HG03175 (cell line): Measurements from ENCODE around the gene BRD1.

Experiments used
- ATAC-seq: cut with Tn5 transposase; IDR thresholded peaks from one replicate; pipeline ENCODE4 v1.9.1; 2021; ENCODE audit warnings: mild to moderate bottlenecking, moderate library complexity; ENCODE audit not compliant: unreplicated experiment

BRD1 gene

DNA sequence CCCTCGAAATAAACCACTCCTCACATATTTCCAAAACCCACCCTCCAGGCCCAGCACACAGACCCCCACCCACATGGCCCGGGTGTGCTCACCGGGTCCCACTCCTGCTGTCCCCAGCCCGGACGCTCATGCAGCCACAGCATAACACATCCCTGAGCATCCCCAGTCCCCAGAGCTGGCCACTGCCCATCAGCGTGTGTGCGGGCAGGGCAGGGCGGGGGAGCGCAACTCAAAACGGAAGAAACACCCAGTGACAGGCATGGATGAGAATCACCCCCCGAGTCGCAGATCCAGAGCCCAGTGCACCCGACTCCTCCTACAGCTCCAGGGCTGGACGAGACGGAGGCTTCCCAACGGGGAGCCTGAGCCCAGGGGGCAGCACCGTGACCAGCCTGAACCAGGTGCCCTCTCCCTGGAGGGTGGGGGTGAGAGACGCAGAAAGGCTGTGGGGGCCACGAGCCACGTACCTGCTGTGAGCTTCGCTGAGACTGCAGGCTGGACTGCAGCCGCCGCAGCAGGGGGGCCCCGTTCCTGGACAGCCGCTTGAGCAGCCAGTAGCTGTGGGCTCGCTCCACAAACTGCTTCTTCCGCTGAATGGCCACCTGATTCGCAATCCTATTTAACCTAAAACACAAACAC, 23.8 kb downstream of the BRD1 start:
- ATAC-seq = no peak

DNA sequence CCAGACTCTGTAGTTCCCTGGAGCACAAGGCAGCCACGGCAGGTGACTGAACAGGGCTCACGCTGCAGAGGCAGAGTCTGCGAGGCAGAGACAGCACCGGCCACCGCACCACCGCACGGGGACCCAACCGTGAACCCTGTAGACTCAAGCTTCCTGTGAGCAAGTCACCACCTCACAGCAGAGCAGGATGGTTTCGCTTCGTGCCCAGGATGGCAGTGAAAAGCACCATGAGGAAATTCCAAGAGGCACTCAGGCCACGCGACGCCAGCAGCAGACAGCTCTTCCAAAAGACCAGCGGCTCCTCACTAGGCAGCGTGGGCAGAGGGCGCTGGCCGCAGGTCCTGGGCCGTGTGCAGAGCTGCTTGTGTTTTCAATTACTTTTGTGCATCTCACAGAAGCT, 24.5 kb downstream of the BRD1 start:
- ATAC-seq = no peak

DNA sequence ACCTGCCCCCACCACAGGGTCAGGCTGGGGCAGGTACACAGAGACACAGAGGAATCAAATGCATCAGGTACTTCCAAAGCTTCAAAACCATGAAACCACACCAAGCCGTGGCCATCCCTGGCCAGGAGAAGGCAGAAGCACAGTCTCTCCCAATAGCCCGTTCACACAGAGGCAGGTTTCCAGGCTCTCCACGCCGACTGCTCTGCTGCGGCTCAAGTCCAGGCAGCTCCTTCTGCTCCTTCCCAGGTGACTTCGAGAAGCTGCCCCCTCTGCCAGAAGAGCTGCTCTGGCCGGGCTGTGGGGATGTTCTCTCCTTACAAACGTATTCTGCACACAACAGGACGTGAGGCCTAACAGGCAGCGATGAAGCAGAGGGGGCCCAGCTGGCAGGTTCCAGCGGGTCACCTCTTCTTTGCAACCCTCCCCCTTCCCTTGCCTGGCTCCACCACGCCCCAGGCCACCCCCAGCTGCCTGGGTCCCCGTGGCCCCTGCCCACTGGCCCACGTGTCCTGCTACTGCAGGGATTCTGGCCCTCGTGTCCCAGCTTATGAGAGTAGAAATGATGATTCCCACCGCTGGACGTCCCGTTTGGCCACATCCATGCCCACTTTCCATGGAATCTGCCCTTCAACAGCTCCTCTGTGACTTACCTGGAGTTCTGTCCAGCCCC, 26.1 kb downstream of the BRD1 start:
- ATAC-seq = no peak

- no peak for ATAC-seq
Observed at GRCh38 chr22:49800408-49801238, 27.1 kb downstream of the BRD1 start.

DNA sequence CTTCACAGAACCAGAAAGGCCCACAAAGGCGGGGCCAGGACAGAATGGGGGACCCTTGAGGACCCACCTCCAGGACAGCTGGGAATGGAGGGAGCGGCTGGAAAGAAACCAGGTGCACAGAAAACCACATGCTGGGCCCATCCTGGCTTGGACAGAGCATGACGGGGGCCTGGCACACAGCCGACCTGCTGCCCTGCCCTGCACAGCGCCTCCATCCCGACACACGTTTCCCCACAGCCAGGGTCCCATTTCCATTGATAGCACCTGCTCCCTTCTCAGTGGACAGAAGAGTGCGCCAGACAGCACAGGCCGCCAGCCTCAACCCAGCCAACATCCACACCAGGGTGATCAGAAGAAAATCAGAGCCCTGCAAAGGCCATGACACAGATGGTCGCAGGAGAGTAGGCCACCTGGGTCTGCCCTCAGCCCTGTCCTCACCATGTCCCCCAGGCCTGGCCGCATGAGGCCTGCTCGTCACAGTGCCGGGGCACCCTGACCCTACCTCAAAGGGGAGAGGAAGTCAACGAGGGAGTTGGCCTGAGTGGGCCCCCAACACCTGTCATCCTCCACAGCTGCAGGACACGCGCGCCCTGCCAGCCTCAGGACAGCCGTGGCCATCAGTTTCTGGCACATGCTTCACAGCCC, 28.1 kb downstream of the BRD1 start:
- no peak for ATAC-seq

- no peak for ATAC-seq
Observed at GRCh38 chr22:49798486-49799151, 29.1 kb downstream of the BRD1 start.

DNA sequence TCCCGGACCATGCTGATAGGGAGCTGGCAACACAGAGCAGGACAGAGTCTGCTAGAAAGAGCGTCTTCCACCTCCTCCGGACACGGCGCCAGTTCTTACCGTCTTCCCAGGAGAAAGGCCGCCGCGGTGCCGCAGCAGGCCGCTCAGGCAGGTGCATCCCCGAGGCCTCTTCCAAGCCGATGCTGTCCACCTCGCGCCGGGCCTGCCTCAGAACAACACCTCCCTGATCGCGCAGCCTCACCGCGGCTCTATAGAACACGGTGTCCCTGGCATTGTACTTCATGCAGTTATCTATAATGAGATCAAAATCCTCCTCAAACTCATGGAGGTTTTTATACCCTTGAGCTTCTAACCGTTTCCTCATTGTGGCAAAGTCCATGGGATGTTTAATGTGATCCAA, 30.0 kb downstream of the BRD1 start:
- ATAC-seq = no peak

DNA sequence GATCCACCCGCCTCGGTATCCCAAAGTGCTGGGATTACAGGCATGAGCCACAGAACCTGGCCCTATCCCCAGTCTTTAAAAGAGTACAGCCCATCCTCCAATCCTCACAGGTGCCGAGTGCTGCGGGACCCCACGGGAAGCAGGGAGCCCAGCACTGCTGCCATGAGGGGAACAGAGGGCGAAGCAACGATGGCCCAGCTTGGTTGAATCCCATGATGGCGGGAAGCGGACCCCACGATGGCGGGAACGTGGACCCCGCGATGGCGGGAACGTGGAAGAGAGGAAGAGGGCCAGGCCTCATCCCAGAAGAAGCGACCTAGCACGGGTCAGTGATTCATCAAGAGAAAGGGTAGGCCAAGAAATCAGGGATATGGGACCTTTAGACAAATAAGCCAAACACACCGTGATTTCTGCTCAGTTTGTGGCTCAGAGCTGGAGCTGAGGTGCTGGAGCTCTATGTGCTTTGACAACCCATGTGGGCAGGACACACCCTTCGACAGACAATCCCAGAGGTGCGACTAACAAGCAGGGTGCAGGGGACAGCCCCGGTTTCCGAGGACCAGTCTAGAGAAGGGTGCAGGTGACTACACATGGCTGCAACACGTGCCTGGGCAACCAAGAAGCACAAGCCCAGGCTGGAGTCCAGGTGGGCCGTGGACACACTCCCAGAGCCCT, 30.9 kb downstream of the BRD1 start:
- ATAC-seq = no peak

GRCh38 chr22:49795521-49795920, 32.2 kb downstream of the BRD1 start:
- ATAC-seq = no peak

GRCh38 chr22:49793871-49794270, 33.8 kb downstream of the BRD1 start:
- ATAC-seq = no peak

DNA sequence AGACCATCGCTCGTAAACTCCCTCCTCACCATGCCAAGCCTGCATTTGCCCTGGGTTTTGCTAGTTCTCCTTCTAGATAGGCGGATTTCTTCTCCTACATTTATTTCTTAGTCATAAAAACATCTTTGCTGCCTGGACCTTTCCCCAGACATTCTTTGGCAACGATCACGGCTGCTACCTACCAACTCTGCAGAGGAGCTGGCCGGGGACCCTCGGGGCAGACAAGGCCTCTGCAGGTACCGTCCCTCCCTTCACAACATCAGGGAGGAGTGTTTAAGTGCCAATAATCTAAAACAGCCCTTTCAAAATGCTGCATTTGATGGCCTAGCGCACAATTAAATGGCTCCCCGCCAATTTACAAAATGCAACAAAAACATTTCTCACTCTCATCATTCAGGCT, 34.4 kb downstream of the BRD1 start:
- no peak for ATAC-seq

DNA sequence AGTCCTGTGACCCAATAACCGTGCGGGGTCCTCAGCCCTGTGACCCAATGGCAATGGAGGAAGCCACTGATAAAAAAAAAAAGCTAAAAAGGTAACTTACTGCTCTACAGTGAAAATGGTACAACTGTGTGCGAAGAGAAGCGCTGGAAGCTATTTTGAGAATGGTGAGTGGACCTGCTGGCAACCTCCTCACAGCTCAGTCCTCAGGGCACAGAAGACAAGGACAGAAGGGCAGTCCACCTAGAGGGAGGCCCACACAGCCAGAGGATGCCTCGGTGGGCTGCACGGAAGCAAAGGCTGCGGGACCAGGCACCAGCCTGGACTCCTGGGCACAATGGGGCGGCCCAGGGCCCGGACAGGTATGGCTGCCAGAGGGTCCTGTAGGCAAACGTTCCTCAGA, 35.6 kb downstream of the BRD1 start:
- no peak for ATAC-seq

DNA sequence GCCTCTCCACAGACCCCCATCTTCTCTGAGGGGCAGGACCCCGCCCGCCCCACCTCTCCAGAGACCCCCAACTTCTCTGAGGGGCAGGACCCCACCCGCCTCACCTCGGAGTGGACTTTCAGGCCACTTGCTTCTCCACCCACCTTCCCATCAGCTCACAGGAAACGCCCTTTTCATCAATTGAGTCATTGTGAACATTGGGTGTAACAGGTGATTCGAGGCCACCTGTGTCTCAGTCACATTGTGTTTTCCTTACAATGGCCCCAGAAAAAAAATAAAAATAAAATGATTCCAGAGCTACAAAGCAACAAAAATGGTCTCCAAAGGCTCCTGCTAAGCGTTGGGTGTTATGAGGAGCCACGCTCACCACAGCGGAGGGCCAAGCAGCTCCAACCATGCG, 36.0 kb downstream of the BRD1 start:
- ATAC-seq = no peak

GRCh38 chr22:49790912-49791311, 36.8 kb downstream of the BRD1 start:
- no peak for ATAC-seq

- ATAC-seq = no peak
Observed at GRCh38 chr22:49789289-49790141, 38.2 kb downstream of the BRD1 start.

GRCh38 chr22:49788504-49788903, 39.2 kb downstream of the BRD1 start:
- ATAC-seq = no peak

DNA sequence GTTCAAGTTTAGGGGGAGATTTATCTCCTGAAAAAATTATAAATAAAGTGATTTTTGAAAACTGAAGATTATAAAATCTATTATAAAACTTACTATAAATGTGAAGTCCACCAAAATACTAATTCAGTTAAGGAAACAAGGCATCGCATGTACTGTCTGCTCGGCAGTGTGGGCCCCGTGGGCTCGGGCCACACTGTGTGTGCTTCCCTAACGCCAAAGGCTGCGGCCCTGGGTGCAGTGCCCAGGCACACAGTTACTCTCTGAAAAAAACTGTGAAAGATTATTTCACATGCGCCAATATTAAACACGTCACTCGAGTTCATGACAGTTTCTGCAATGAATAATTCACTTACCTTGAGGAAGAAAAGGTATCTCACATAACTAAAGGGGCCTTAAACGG, 39.8 kb downstream of the BRD1 start:
- no peak for ATAC-seq

DNA sequence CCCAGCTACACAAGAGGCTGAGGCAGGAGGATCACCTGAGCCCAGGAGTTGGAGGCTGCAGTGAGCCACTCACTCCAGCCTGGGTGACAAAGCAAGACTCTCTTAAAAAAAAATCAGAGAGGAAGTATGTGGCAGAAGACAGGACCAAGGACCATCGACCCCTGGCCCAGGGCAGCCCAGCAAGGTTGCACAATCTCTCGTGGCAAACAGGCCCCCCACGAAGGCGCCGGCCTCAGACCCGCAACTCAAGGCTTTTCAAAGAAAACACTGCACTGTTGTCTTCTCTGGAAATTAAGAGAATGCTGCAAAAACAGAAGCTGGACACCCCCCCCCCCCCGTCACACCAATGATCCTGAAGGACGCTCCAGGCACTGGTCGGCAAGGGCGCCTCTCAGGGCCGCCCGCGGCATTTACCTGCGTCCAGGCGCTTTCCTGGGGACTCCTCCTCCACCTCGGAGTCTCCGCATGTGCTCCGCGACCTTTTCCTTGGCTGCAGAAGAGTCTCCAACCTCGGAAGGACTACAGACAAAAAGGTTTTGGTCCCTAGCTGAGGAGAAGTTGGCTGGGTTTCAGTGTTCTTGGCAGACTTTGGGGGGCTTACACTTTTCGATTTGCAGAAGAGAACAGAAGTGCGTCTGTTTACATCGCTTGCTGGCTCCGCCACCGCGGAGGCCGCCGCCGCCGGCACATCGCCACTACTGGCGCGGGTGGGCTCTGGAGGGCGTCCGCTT, 40.5 kb downstream of the BRD1 start:
- no peak for ATAC-seq
